HCT116 (cell line): ENCODE measurements around the gene CLEC4G. TPM values are rescaled to one million over a fixed set of nuclear protein-coding genes. Genes with fewer than 3 reads are reported as not detected.

ENCODE experiments used
- ATAC-seq: fragments of 200-7000 bp; cut with Tn5 transposase; 2 replicates; pipeline ENCODE4 v1.9.1; 2020; ENCODE audit warnings: mild to moderate bottlenecking, moderate library complexity
- BruUV-seq: library from RNA; stranded (reverse); fragments of 400-500 nt; replicated peaks from 2 replicates; lab custom pipeline; 2021; lab: Mats Ljungman, UMichigan
- CTCF ChIA-PET: fragments of 300-600 bp; sonication (Branson Sonifier 250); formaldehyde crosslinking; loops from one replicate; lab custom pipeline; 2021; ENCODE audit warnings: antibody characterized with exemption; lab: Charles Lee
- POLR2A ChIA-PET: fragments of 300-600, 350-600 bp; sonication (Branson Sonifier 250); formaldehyde crosslinking; loops from one replicate; lab custom pipeline; 2021; ENCODE audit warnings: antibody characterized with exemption; lab: Charles Lee
- RAD21 ChIA-PET, 2 experiments: fragments of 300-600 bp; sonication (Branson Sonifier 250); formaldehyde crosslinking; loops; one replicate each; lab custom pipeline; 2023; ENCODE audit warnings: low total read pairs in 2 of 2; ENCODE audit not compliant: uncharacterized antibody in 2 of 2, unreplicated experiment in 2 of 2, low non-redundant PET in 1 of 2; lab: Charles Lee
- DNase-seq: peaks from one replicate; pipeline ENCODE4 v3.0.0-alpha.2; 2010; ENCODE audit warnings: low read depth, low spot score
- H2AFZ ChIP-seq: fragments of 200-600 bp; shearing (Covaris generic), sonication (generic); 2 replicates; pipeline ENCODE4 v1.6.1; 2017; ENCODE audit warnings: low read depth, mixed run types, mixed read lengths, antibody characterized with exemption, low read length; ENCODE audit not compliant: poor library complexity, severe bottlenecking
- H3K27ac ChIP-seq: 2 replicates; pipeline ENCODE4 v1.5.1; 2012; ENCODE audit warnings: low read depth, low read length
- H3K27me3 ChIP-seq: fragments of 200-600 bp; sonication (generic); 2 replicates; pipeline ENCODE4 v1.6.1; 2016; ENCODE audit warnings: mixed run types, low read length, mixed read lengths; ENCODE audit not compliant: insufficient read depth
- H3K36me3 ChIP-seq, 2 experiments: fragments of 200-500 bp in 1 of 2; fragments of 200-600 bp in 1 of 2; sonication (Bioruptor generic) in 1 of 2; sonication (generic) in 1 of 2; 2 replicates each; pipeline versions ENCODE4 v1.5.1 to v1.6.1; 2014 to 2016; ENCODE audit warnings: low read length in 2 of 2, inconsistent platforms in 1 of 2, mixed read lengths in 1 of 2, mixed run types in 1 of 2; ENCODE audit not compliant: insufficient read depth in 2 of 2, control insufficient read depth in 1 of 2
- H3K4me1 ChIP-seq, 2 experiments: fragments of 200-600 bp in 1 of 2; sonication (generic) in 1 of 2; 2 replicates each; pipeline versions ENCODE4 v1.5.1 to v1.6.1; 2012 to 2017; ENCODE audit warnings: low read length in 2 of 2, inconsistent platforms in 1 of 2, mild to moderate bottlenecking in 1 of 2, mixed read lengths in 1 of 2, mixed run types in 1 of 2, moderate library complexity in 1 of 2; ENCODE audit not compliant: insufficient read depth in 2 of 2, control insufficient read depth in 1 of 2
- H3K4me2 ChIP-seq: fragments of 200-600 bp; sonication (generic); 2 replicates; pipeline ENCODE4 v1.6.1; 2017; ENCODE audit warnings: mixed run types, low read length, mixed read lengths
- H3K4me3 ChIP-seq, 2 experiments: fragments of 200-600 bp in 1 of 2; sonication (generic) in 1 of 2; replicated peaks in 1 of 2; 2 replicates each; pipeline ENCODE4 v1.5.1; 2011 to 2016; ENCODE audit warnings: low read length in 2 of 2, control low read depth in 1 of 2, low read depth in 1 of 2, mild to moderate bottlenecking in 1 of 2, mixed read lengths in 1 of 2, mixed run types in 1 of 2
- H3K79me2 ChIP-seq: fragments of 200-600 bp; sonication (generic); 2 replicates; pipeline ENCODE4 v1.6.1; 2017; ENCODE audit warnings: mild to moderate bottlenecking, mixed run types, low read length, moderate library complexity, mixed read lengths; ENCODE audit not compliant: insufficient read depth
- H3K9ac ChIP-seq: fragments of 200-600 bp; sonication (generic); 2 replicates; pipeline ENCODE4 v1.6.1; 2016; ENCODE audit warnings: low read length, mixed read lengths
- H3K9me2 ChIP-seq: fragments of 200-600 bp; sonication (generic), shearing (Covaris generic); 2 replicates; pipeline ENCODE4 v1.6.1; 2017; ENCODE audit warnings: mixed run types, mild to moderate bottlenecking, moderate library complexity; ENCODE audit not compliant: insufficient read depth
- H3K9me3 ChIP-seq, 2 experiments: fragments of 200-500 bp in 1 of 2; fragments of 200-600 bp in 1 of 2; sonication (Bioruptor generic) in 1 of 2; sonication (generic) in 1 of 2; 2 replicates each; pipeline ENCODE4 v1.6.1; 2014 to 2017; ENCODE audit warnings: low read length in 2 of 2, mixed read lengths in 2 of 2, inconsistent platforms in 1 of 2, low read depth in 1 of 2, mild to moderate bottlenecking in 1 of 2, mixed run types in 1 of 2, moderate library complexity in 1 of 2; ENCODE audit not compliant: control insufficient read depth in 1 of 2, insufficient read depth in 1 of 2
- H4K20me1 ChIP-seq: fragments of 200-600 bp; sonication (generic), shearing (Covaris generic); 2 replicates; pipeline ENCODE4 v1.6.1; 2017; ENCODE audit warnings: mixed run types, mild to moderate bottlenecking, moderate library complexity; ENCODE audit not compliant: insufficient read depth
- CBX3 ChIP-seq: IDR thresholded peaks from 2 replicates; pipeline ENCODE4 v1.6.1; 2012; ENCODE audit warnings: low read depth
- CTCF ChIP-seq, 3 experiments: fragments of 200-600 bp in 1 of 3; sonication (generic) in 1 of 3; IDR thresholded peaks in 2 of 3; conservative IDR thresholded peaks in 1 of 3; 2 replicates each; pipeline ENCODE4 v1.5.1; 2012 to 2017; ENCODE audit warnings: low read depth in 2 of 3, low read length in 2 of 3, antibody characterized with exemption in 1 of 3, borderline replicate concordance in 1 of 3, control low read depth in 1 of 3, mild to moderate bottlenecking in 1 of 3, mixed read lengths in 1 of 3, mixed run types in 1 of 3, moderate library complexity in 1 of 3; ENCODE audit not compliant: insufficient read depth in 1 of 3
- ELF1 ChIP-seq: IDR thresholded peaks from 2 replicates; pipeline ENCODE4 v1.6.1; 2012; ENCODE audit warnings: low read depth, borderline replicate concordance
- JUND ChIP-seq: IDR thresholded peaks from 2 replicates; pipeline ENCODE4 v1.6.1; 2012
- MAX ChIP-seq: IDR thresholded peaks from 2 replicates; pipeline ENCODE4 v1.6.1; 2012
- POLR2AphosphoS5 ChIP-seq: IDR thresholded peaks from 2 replicates; pipeline ENCODE4 v1.6.1; 2011; ENCODE audit warnings: mild to moderate bottlenecking, low read depth, low read length, moderate library complexity
- RAD21 ChIP-seq: IDR thresholded peaks from 2 replicates; pipeline ENCODE4 v1.6.1; 2012; ENCODE audit warnings: low read depth, mild to moderate bottlenecking
- SP1 ChIP-seq: IDR thresholded peaks from 2 replicates; pipeline ENCODE4 v1.6.1; 2012; ENCODE audit warnings: low read depth
- SRF ChIP-seq: IDR thresholded peaks from 2 replicates; pipeline ENCODE4 v1.6.1; 2012; ENCODE audit warnings: low read depth
- ZBTB33 ChIP-seq: IDR thresholded peaks from 2 replicates; pipeline ENCODE4 v1.6.1; 2011; ENCODE audit warnings: mild to moderate bottlenecking, low read length, moderate library complexity; ENCODE audit not compliant: insufficient replicate concordance; ENCODE audit errors: extremely low read depth
- ZFX ChIP-seq: fragments of 450-650 bp; IDR thresholded peaks from 2 replicates; pipeline ENCODE4 v1.6.1; 2017
- intact Hi-C: fragments of 100-400 bp; cut with micrococcal nuclease; formaldehyde crosslinking; loops from 2 replicates; pipeline ENCODE4 v1.10.0; 2022
- total RNA-seq: library from RNA; stranded (reverse); gene quantifications from one replicate; pipeline ENCODE4 v1.2.1, GENCODE V29; 2021; ENCODE audit not compliant: unreplicated experiment

The CLEC4G gene
- total RNA-seq, 1 experiment from 2014 or later: not detected

- H3K27me3 ChIP-seq: peaks cover 29% of the 10 kb centered on the region
- H3K9ac ChIP-seq: no peak overlapping the region
- H3K4me1 ChIP-seq: no peaks in the 10 kb centered on the region
- H2AFZ ChIP-seq: no peak overlapping the region
- DNase-seq: no peak
- ChIA-PET POLR2A (interaction anchor here (0.8 kb wide), 1 partner anchor 60 kb away, joined by 3 read pairs; the partner anchor contains the start of gene TRAPPC5), RAD21 (no interaction called here), CTCF (no interaction called here)
- no peaks in the 10 kb centered on the region for H3K79me2 ChIP-seq
- no peaks in the 10 kb centered on the region for H3K36me3 ChIP-seq
- H3K9me2 ChIP-seq: no peaks in the 10 kb centered on the region
- no peak overlapping the region for H3K4me2 ChIP-seq
- no peak for ATAC-seq
- no TSS peak for BruUV-seq
- no peak for TF ChIP-seq CTCF (IDR thresholded peaks at IDR 0.05 in 2 of 3, conservative IDR thresholded peaks at IDR 0.05 in 1 of 3; ENCODE audit: borderline replicate concordance in 1 of 3, insufficient read depth in 1 of 3, low read depth in 2 of 3, low read length in 2 of 3)
- no peak for TF ChIP-seq JUND
- TF ChIP-seq ZBTB33: no peak
- TF ChIP-seq RAD21: no peak
- no peak for TF ChIP-seq SP1
- no peak for TF ChIP-seq MAX
- TF ChIP-seq SRF: no peak
- no peak for TF ChIP-seq POLR2AphosphoS5
- no peak for TF ChIP-seq ELF1
- TF ChIP-seq ZFX: no peak
- TF ChIP-seq CBX3: no peak
- no peak overlapping the region for H3K27ac ChIP-seq
- H3K4me3 ChIP-seq: no peak overlapping the region
- intact Hi-C loops: no loop called here
- H4K20me1 ChIP-seq: no peaks in the 10 kb centered on the region
- H3K9me3 ChIP-seq: no peaks in the 10 kb centered on the region
Measured at GRCh38 chr19:7740682-7741054, 8.8 kb upstream of the CLEC4G start.
